Spleen (tissue), 11 donors: ENCODE data around the gene PHLDA2. TPM values are rescaled to one million over a fixed set of nuclear protein-coding genes. Genes with fewer than 3 reads are reported as not detected.

Experiments
- DNase-seq: peaks from one replicate; pipeline ENCODE4 v3.0.0-alpha.2; 2020
- H3K27ac ChIP-seq, 8 donors: fragments of 200-600 bp; sonication (generic) in 7 of 8; 1 replicate in 4 of 8; 2 replicates in 4 of 8; pipeline versions ENCODE4 v1.5.0 to v1.8.0; 2016 to 2021; ENCODE audit warnings: inconsistent platforms in 4 of 8, mild to moderate bottlenecking in 4 of 8, moderate library complexity in 1 of 8
- H3K27me3 ChIP-seq, 7 donors: fragments of 200-600 bp; sonication (generic) in 6 of 7; replicated peaks in 1 of 7; 1 replicate in 4 of 7; 2 replicates in 3 of 7; pipeline versions ENCODE4 v1.5.0 to v1.8.0; 2016 to 2021; ENCODE audit warnings: inconsistent platforms in 3 of 7, mild to moderate bottlenecking in 1 of 7
- H3K36me3 ChIP-seq, 6 donors: fragments of 200-600 bp; sonication (generic) in 5 of 6; 1 replicate in 4 of 6; 2 replicates in 2 of 6; pipeline versions ENCODE4 v1.5.0 to v1.8.0; 2016 to 2021; ENCODE audit warnings: inconsistent platforms in 2 of 6
- H3K4me1 ChIP-seq, 6 donors: fragments of 200-600 bp; sonication (generic) in 5 of 6; 1 replicate in 3 of 6; 2 replicates in 3 of 6; pipeline versions ENCODE4 v1.5.0 to v1.8.0; 2016 to 2021; ENCODE audit warnings: inconsistent platforms in 3 of 6
- H3K4me3 ChIP-seq, 8 donors: fragments of 200-600 bp; sonication (generic) in 7 of 8; 1 replicate in 4 of 8; 2 replicates in 4 of 8; pipeline versions ENCODE4 v1.5.0 to v1.8.0; 2016 to 2021; ENCODE audit warnings: inconsistent platforms in 4 of 8, mild to moderate bottlenecking in 4 of 8, moderate library complexity in 2 of 8
- H3K9me3 ChIP-seq, 8 donors: fragments of 200-600 bp; sonication (generic) in 7 of 8; 1 replicate in 4 of 8; 2 replicates in 4 of 8; pipeline versions ENCODE4 v1.5.0 to v1.8.0; 2016 to 2021; ENCODE audit warnings: inconsistent platforms in 4 of 8
- CTCF ChIP-seq, 11 experiments: fragments of 200-600 bp in 7 of 11; fragments of 450-650 bp in 4 of 11; sonication (generic) in 4 of 11; IDR thresholded peaks in 8 of 11; conservative IDR thresholded peaks in 3 of 11; 1 replicate in 7 of 11; 2 replicates in 4 of 11; pipeline versions ENCODE4 v1.4.0 to v1.8.0; 2016 to 2021; ENCODE audit warnings: antibody characterized with exemption in 11 of 11, inconsistent platforms in 4 of 11, mild to moderate bottlenecking in 1 of 11
- POLR2A ChIP-seq, 3 donors: fragments of 450-650 bp; IDR thresholded peaks; one replicate each; pipeline ENCODE4 v1.5.1; 2017; ENCODE audit warnings: antibody characterized with exemption in 3 of 3, mild to moderate bottlenecking in 1 of 3
- POLR2AphosphoS5 ChIP-seq, 3 donors: sonication (generic); formaldehyde crosslinking; IDR thresholded peaks; one replicate each; pipeline ENCODE4 v1.5.1; 2017; ENCODE audit warnings: antibody characterized with exemption in 3 of 3
- WGBS, 5 donors: extraction: QIAGEN DNeasy Blood & Tissue Kit in 3 of 5; methylation state at CpG; one replicate each; pipeline versions ENCODE4 v1.1.5 to v1.1.7; 2013 to 2018; 5-methylcytosine and 5-hydroxymethylcytosine counted together
- intact Hi-C: fragments of 100-400 bp; cut with DNase I; formaldehyde crosslinking; loops from one replicate; pipeline ENCODE4 v1.15.0; 2023; ENCODE audit warnings: low total_unique reads
- polyA plus RNA-seq, 3 donors: library from polyadenylated mRNA; stranded (reverse); fragments of 200-250 nt; gene quantifications; one replicate each; pipeline ENCODE4 v1.2.1, GENCODE V29; 2013
- total RNA-seq, 7 donors: library from RNA; depleted of rRNA in 3 of 7; stranded (reverse); fragments of >200 nt in 3 of 7; fragmentation: NEBNext Ultra II Directional in 4 of 7; extraction: Animal tissue kit (Norgen Biotek cat#: 25700) in 4 of 7; gene quantifications; one replicate each; pipeline versions ENCODE4 v1.1.0 to v1.2.1, GENCODE V29; 2016 to 2021
- donor health status: healthy with polysubstance abuse.
- donor health status: DM: no; HTN: no; CAD: no; lungs with moderate emphysema.
- donor health status: DM: no; HTN: no; CAD: no.
- donor health status: Bipolar disorder and iron deficiency.
- donor health status: healthy.
- donor health status: DM: no; HTN: no; CAD: no.
- donor health status: DM: yes; HTN: yes; CAD: no.

Gene PHLDA2
- total and polyA plus RNA-seq, 10 donors = 1.4 to 3.5 (median 1.7) TPM; not detected in 1

- Histone ChIP-seq H3K4me3 (peak overlapping the region in 1 of 8 donors; percentile 4), H3K4me1 (peaks cover 14 to 80% (median 57%) of the 10 kb centered on the region in 6 donors), H3K27me3 (peaks cover 0 to 30% (median 11%) of the 10 kb centered on the region in 7 donors), H3K9me3 (no peaks in the 10 kb centered on the region), H3K36me3 (no peaks in the 10 kb centered on the region), H3K27ac (no peak overlapping the region)
- DNase-seq = peak; percentile 97
- intact Hi-C loops = loop anchor here (2.0 kb wide), 1 partner anchor 356 kb away; no protein-coding TSS in a partner anchor
- peak; percentile 54 to 75 (median 73) for TF ChIP-seq POLR2AphosphoS5 (IDR thresholded peaks at IDR 0.05)
- TF ChIP-seq CTCF (IDR thresholded peaks at IDR 0.05 in 8 of 11, conservative IDR thresholded peaks at IDR 0.05 in 3 of 11) = peak; percentile 90 to 99 (median 98)
- TF ChIP-seq POLR2A (IDR thresholded peaks at IDR 0.05) = no peak
- 25 to 35% (median 31%) methylated on average over 17 to 25 of the region's 25 CpGs for WGBS, 5 donors
Observed at GRCh38 chr11:2888266-2888968, 40.8 kb downstream of the PHLDA2 start.

- intact Hi-C loops = loop anchor here (2.0 kb wide), 1 partner anchor 355 kb away; no protein-coding TSS in a partner anchor
- 60 to 72% (median 65%) methylated on average over 11 of the region's 11 CpGs for WGBS, 5 donors
- H3K27me3 ChIP-seq = peaks cover 0 to 37% (median 13%) of the 10 kb centered on the region in 7 donors
Observed at GRCh38 chr11:2887515-2888195, 41.6 kb downstream of the PHLDA2 start.

GRCh38 chr11:2886936-2887335 is 42.3 kb downstream of the PHLDA2 start:
- H3K4me1 ChIP-seq = peaks cover 9 to 81% (median 54%) of the 10 kb centered on the region in 6 donors
- WGBS, 5 donors = 84 to 88% (median 86%) methylated on average over 3 to 5 of the region's 5 CpGs
- peak overlapping the region in 3 of 8 donors; percentile 17 to 63 (median 17) for H3K27ac ChIP-seq
- peaks cover 0 to 38% (median 13%) of the 10 kb centered on the region in 7 donors for H3K27me3 ChIP-seq
- peak; percentile 77 for DNase-seq
- no peaks in the 10 kb centered on the region for H3K9me3 ChIP-seq
- H3K4me3 ChIP-seq = no peak overlapping the region
- H3K36me3 ChIP-seq = no peaks in the 10 kb centered on the region
- no peak for TF ChIP-seq POLR2A (IDR thresholded peaks at IDR 0.05)
- no peak for TF ChIP-seq POLR2AphosphoS5 (IDR thresholded peaks at IDR 0.05)
- TF ChIP-seq CTCF (IDR thresholded peaks at IDR 0.05 in 8 of 11, conservative IDR thresholded peaks at IDR 0.05 in 3 of 11) = no peak
- intact Hi-C loops = no loop called here

More at GRCh38 chr11:2887515-2888195, 41.6 kb downstream of the PHLDA2 start:
- no peak for TF ChIP-seq POLR2A (IDR thresholded peaks at IDR 0.05)
- TF ChIP-seq CTCF (IDR thresholded peaks at IDR 0.05 in 8 of 11, conservative IDR thresholded peaks at IDR 0.05 in 3 of 11) = no peak
- TF ChIP-seq POLR2AphosphoS5 (IDR thresholded peaks at IDR 0.05) = no peak
- Histone ChIP-seq H3K9me3 (no peaks in the 10 kb centered on the region), H3K36me3 (no peaks in the 10 kb centered on the region), H3K4me1 (peaks cover 14 to 81% (median 58%) of the 10 kb centered on the region in 6 donors), H3K27ac (peak overlapping the region in 3 of 8 donors; percentile 17 to 63 (median 17)), H3K4me3 (no peak overlapping the region)
- DNase-seq = peak; percentile 75
